Fibroblast of the aortic adventitia (primary cell): ENCODE data around the gene BIK. TPM values are rescaled to one million over a fixed set of nuclear protein-coding genes. Genes with fewer than 3 reads are reported as not detected.

Source experiments
- DNase-seq: peaks from one replicate; pipeline ENCODE4 v3.0.0-alpha.2; 2010; ENCODE audit warnings: low read depth
- H3K4me3 ChIP-seq: 2 replicates; pipeline ENCODE4 v1.5.1; 2011; ENCODE audit warnings: low read depth, mild to moderate bottlenecking, control low read depth, low read length, moderate library complexity
- CTCF ChIP-seq: IDR thresholded peaks from 2 replicates; pipeline ENCODE4 v1.5.1; 2011; ENCODE audit warnings: mild to moderate bottlenecking, low read length, control low read depth, inconsistent platforms; ENCODE audit not compliant: insufficient read depth
- total RNA-seq: library from RNA; depleted of rRNA; stranded (reverse); fragments of >200 nt; gene quantifications from 2 replicates; pipeline ENCODE4 v1.2.3, GENCODE V29; 2012; ENCODE audit warnings: low replicate concordance

Gene BIK
- total RNA-seq, 1 donor = not detected

GRCh38 chr22:43172191-43172590, 61.6 kb downstream of the BIK start:
- DNase-seq = no peak
- H3K4me3 ChIP-seq = no peak overlapping the region
- TF ChIP-seq CTCF = no peak

GRCh38 chr22:43173566-43173965, 63.0 kb downstream of the BIK start:
- no peak overlapping the region for H3K4me3 ChIP-seq
- DNase-seq = no peak
- no peak for TF ChIP-seq CTCF

- H3K4me3 ChIP-seq = no peak overlapping the region
- no peak for TF ChIP-seq CTCF
- DNase-seq = no peak
Observed at GRCh38 chr22:43173976-43174720, 63.6 kb downstream of the BIK start.

- no peak for TF ChIP-seq CTCF
- no peak overlapping the region for H3K4me3 ChIP-seq
- DNase-seq = no peak
Observed at GRCh38 chr22:43174941-43175531, 64.5 kb downstream of the BIK start.

- no peak for TF ChIP-seq CTCF
- no peak overlapping the region for H3K4me3 ChIP-seq
- no peak for DNase-seq
Observed at GRCh38 chr22:43176090-43176489, 65.5 kb downstream of the BIK start.

- H3K4me3 ChIP-seq = no peak overlapping the region
- TF ChIP-seq CTCF = no peak
- no peak for DNase-seq
Observed at GRCh38 chr22:43177479-43177878, 66.9 kb downstream of the BIK start.

Other genes with a start within 250 kb of the BIK start
- gene PACSIN2, start 95.6 kb upstream of the BIK start, total RNA-seq = 35.2 and 48.3 TPM in 2 replicates
- gene TTLL1, start 21.4 kb upstream of the BIK start, total RNA-seq = 9.4 and 23.1 TPM in 2 replicates
- 12.2 and 42.8 TPM in 2 replicates for gene MCAT, start 32.6 kb downstream of the BIK start, total RNA-seq
- 129 and 222 TPM in 2 replicates for gene TSPO, start 40.8 kb downstream of the BIK start, total RNA-seq
- 13.2 and 40.5 TPM in 2 replicates for gene TTLL12, start 76.4 kb downstream of the BIK start, total RNA-seq
- gene SCUBE1, start 232.6 kb downstream of the BIK start, total RNA-seq = not detected in 2 replicates